Germinal center (tissue), 1 donor: ENCODE results near the gene MSANTD1.

Source experiments
- DNase-seq: peaks from one replicate; pipeline ENCODE4 v3.0.0; 2012; ENCODE audit warnings: mixed read lengths, low spot score

The MSANTD1 gene

GRCh38 chr4:3263876-3264193, 14.9 kb downstream of the MSANTD1 start:
- DNase-seq: no peak

GRCh38 chr4:3266076-3266475, 17.1 kb downstream of the MSANTD1 start:
- DNase-seq: no peak

DNA sequence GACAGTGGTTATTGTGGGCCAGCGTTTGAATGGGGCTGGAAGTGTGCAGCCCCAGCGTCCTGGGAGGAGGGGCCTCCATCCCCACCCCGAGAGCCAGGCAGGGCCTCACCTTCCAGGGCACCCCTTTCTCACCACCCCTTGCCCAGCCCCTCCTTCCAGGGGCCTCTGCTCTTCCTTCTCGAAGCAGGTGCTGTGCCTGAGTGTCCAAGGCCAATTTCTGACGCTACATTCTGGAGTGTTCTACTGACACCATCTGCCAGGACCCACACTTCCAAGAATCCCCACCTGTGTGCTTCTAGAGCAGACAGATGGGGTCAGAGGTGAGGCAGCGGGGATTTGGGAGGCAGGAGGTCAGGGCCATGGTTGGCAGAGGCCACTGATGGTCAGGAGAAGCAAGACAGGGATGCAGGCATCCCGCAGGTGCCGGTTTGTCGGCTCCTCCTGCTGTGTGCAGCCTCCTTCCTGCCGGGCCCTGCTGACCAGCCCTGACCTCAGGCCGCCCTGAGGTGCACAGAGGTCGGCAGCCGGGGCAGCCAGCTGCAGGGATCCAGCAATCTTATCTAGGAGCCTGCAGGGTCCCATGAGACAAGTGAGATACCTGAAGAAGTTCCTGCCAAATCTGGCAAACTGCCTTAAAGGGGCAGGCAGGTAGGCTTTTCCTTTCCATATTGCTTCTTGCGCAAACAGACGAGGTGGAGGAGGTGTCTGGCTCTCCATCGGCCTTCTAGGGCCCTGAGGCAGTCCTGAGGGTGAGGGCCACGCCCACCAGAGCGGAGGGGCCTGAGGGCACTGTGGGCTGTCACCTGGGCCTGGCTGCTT, 18.8 kb downstream of the MSANTD1 start:
- DNase-seq: no peak

DNA sequence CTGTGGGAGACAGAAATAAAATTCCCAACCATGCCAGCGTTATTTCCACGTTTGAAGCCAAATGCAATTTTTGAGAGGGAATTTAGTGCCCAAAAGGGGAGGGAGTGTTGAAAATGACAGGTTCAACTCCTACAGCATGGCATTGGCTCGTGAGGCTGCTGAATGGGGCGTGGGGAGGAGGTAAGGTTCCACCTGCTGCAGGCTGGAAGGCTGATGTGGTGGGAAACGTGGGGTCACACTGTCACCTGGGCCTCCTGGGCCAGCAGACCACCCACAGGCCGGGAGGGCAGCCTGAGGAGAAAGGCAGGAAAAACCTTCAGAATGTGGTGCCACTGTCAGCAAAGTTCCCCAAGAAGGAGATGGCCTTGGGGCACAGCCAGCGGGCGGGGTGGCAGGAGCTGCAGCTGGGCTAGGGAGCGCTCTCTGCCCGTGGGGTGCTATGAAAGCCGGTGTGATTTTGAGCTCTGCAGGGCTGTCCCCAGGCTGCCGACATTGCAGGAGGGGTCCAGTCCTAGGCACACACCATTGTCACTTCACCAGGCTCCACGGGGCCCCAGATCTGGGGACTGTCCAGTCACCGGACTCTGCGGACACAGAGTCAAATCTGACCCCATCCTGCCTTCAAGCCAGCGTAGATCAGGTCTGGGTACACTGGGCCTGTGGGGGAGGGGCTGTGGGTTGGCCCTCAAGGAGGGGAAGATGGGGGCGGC, 19.6 kb downstream of the MSANTD1 start:
- DNase-seq: no peak

GRCh38 chr4:3269105-3269927, 20.4 kb downstream of the MSANTD1 start:
- no peak for DNase-seq

DNA sequence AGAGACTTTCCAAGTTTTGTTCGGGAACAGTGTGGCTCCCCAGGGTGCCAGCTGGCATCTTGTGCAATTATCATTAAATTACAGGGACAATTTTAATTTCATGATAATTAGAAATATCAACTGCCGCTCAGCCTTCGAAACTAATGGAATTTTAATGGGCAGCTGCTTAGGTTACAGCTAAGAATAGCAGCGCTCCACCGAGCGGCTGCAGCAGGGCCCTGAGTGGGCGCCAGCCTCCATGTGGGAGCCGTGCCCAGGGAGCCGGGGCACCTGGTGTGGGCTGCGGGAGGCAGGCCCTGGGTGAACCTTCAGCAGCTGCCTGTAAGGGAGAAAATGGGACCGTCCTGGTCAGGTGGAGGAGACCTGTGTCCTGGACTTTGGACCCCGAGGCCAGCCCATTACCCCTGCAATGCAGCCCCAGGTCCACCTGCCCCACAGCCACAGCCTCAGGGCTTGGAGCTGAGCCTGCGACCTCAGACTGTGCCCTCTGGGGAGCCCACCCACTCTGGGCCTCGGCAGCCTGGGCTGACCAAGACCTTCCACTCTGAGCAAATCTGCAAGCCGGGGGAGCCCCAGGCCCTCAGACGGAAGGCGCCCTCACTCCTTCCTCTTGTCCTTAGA, 21.1 kb downstream of the MSANTD1 start:
- DNase-seq: no peak

DNA sequence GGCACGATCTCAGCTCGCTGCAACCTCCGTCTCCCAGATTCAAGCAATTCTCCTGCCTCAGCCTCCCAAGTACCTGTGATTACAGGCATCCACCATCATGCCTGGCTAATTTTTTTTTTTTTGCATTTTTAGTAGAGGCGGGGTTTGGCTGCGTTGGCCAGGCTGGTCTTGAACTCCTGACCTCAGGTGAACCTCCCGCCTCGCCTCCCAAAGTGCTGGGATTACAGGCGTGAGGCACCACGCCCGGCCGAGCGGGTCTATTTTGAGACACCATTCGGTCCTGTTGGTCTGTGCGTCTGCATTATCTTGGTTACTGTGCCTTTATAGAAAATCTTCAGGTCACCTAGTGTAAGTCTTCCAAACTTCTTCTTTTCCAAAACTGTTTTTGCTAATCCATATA, 22.2 kb downstream of the MSANTD1 start:
- DNase-seq: no peak

DNA sequence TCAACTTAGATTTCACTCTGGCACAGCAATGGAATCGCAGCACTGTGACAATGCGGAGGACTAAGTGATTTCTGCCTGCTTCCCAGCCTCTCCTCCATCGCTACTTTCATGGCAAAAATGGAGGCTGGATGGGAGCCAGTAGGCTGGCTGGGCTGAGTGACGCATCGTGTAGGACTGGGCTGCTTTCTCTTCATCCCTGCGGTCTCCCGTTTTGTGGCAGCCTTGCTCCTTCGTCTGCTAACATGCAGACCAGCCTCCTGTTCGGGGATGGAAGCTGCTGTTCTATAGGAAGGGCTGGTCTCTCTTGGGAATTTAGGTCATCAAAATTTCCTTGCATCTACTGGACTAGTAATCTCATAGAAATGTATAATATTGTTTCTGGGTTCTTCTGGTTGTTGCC, 28.0 kb downstream of the MSANTD1 start:
- no peak for DNase-seq

DNA sequence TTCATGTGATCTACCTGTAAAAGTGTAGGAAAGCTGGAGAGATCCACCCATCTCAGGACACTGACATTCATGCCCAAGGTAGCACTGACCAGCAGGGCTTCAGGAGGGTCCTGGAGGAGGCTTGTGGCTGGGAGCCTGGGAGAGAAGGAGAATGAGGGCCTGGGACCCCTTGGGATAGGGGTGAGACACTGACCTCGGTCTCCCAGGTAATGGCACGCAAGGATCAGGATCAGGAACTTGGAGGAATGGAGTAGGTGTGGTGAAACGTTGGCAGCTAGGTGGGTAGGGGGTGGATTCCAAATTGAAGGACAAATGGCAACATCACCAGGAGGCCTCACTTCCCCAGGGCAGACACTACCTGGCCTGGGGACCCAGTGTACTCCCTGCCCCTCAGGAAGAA, 31.5 kb downstream of the MSANTD1 start:
- no peak for DNase-seq

DNA sequence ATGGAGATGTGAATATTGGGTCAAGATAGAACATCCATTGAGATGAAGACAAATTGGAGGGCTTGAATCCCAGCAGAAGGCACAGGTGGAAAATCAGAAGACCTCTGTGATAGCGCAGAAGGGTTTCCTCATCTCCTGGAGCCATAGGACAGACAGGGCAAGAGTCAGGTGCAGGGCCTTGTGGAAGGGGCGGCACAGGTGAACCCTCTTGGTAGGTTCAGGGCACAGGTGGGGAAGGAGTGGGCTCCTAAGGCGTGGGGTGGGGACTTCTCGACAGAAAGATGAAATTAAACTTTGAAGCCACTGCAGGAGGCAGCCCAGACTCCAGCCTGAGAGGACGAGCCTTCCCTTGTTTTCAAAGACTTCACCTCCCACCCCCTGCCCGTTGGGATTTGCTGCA, 34.5 kb downstream of the MSANTD1 start:
- no peak for DNase-seq

GRCh38 chr4:3283916-3284315, 35.0 kb downstream of the MSANTD1 start:
- DNase-seq: no peak

- DNase-seq: no peak
These were observed 36.0 kb downstream of the MSANTD1 start for GRCh38 chr4:3284734-3285557.

DNA sequence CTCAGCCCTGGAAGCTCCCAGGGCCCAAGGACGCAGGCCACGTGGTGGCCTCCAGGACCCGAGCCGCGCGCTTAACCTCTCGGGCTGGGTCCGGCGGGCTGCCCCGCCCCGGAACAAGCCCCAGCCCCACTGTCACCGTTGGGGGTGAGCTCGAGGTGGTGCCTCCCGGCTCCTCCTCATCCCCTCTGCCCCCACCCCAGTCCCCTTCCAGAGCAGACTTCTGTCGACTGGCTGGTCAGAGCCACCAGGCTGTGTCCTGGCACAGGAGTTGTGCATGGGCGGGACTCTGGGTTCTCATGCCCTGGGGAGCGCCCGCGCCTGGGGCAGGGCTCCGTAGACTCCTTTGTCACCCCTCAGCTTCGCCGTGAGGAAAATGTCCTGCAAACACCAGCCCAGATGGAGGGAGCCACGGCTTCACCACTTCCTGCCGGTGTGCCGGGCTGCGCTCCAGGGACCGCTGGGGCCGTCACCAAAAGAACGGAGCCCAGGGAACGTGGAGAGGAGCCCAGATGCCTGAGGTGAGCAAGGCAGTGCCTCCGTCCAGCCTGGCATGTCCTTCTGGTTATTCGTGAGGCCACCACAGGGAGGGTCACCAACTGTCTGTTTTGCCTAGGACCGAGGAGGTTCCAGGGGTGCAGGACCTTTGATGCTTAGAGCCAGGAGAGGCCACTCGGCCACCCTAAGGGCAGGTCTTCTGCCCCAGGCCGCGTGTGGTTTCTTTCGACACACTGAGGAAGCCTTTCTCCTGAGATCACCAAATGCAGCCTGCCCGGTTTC, 36.8 kb downstream of the MSANTD1 start:
- DNase-seq: no peak

- DNase-seq: peak; percentile 58
These were observed 37.6 kb downstream of the MSANTD1 start for GRCh38 chr4:3286335-3287175.

DNA sequence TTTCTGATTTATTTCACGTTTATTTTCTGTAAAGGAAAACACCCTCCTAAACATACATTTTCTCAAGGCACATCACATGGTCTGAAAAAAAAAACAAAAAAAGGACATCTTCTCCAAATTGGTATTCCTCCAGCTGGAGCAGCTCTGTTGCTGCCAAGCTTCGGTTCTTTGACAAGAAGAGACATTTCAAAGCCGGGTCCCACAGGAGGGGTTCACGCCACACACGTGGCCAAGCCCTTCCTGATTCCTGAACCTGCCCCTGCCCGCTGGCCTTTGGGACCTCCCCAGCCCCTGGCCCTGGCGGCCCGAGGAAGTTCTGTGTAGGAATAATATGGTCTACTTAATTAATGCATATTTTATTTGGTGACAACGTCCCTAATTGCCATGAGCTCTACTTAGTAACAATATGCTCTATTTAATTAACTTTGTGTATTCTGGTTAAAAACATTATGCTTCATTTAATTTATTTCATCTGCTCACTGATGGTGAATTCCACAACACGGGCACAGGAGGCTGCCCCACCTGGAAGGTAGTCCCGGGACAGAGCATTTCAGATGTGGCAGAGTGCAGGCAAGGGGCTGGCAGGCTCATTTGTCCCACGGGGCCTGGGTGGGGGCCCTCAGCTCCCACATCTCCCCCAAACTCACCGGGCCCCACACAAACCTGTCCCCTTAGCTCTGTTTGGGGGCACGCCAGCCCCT, 38.5 kb downstream of the MSANTD1 start:
- no peak for DNase-seq

DNA sequence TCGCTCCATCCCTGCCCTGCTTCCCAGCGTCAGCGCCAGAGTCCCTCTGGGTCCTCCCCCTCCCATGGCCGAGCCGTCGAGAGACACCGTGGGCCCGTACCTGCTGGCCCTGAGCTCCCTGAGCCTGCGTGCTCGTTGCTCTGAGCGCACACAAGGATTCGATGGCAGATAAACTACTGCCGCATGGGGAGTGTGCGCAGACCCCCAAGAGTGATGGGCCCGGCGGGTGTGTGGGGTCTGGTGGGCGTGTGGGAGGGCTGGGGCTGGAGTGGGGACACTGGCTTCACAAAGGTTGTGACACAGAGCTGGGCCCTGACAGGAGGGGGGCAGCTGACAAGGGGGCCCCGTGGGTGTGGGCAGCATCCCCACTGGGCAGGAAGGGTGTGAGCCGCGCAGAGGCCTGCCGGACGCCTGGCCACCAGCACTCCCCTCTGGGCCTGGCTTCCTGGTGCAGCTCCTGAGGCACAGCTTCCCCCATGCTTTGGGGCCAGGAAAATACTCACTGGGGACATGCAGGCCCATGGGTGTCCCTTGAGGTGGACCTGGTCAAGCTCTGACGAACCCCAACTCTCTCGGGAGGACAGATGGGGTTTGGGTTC, 39.1 kb downstream of the MSANTD1 start:
- DNase-seq: no peak

DNA sequence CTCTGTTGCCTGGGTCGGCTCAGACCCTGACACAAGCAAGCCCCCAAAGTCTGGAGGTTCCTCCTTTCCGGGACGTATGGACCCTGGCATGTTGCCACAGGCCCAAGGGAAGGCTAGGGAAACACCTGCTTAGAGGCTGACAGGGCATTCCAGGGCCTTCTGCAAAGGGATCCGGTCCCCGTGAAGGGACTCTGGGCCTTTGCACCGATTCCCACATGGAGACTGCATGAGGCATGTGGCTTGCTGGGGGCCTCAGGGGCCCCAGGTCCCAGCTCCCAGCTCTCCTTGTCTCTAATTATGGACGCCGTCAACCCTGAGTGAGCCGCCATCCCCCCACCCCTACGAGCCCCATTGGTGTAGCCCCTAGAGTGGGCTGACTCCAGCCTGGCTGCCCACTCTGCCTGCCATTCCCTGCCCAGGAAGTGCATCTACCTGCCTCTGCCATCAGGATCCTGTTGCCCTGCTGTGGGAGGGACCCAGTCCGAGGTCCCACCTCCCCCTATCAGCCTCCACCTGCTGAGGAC, 39.7 kb downstream of the MSANTD1 start:
- DNase-seq: no peak

GRCh38 chr4:3290476-3290875, 41.5 kb downstream of the MSANTD1 start:
- DNase-seq: no peak
